ENCODE results near the gene TRIO.

- TF ChIP-seq CTCF (IDR thresholded peaks at IDR 0.05) (no peak), POLR2A (IDR thresholded peaks at IDR 0.05) (no peak)
These were observed 273.6 kb downstream of the TRIO start for GRCh38 chr5:14416621-14417275.
